ENCODE measurements around the gene AP1S1.

AP1S1 gene

GRCh38 chr7:101156277-101156676 lies 2.0 kb downstream of the AP1S1 start:
- H3K23ac ChIP-seq (ENCODE audit: low read length), result no peak overlapping the region
- H3K4ac ChIP-seq (ENCODE audit: low read depth, low read length), result no peak overlapping the region
- no peak overlapping the region for H3K27ac ChIP-seq (ENCODE audit: low read depth, low read length)
- WGBS (ENCODE audit: extremely low coverage, insufficient coverage, low lambda C conversion rate), result no CpG with 5 or more reads among the region's 6 CpGs
- no peaks in the 10 kb centered on the region for H3K79me1 ChIP-seq (ENCODE audit: low read length)
- no peaks in the 10 kb centered on the region for H3K27me3 ChIP-seq (ENCODE audit: insufficient read depth, low read length, poor library complexity)
- no peak overlapping the region for H4K5ac ChIP-seq (ENCODE audit: low read length)
- no peak overlapping the region for H2AK5ac ChIP-seq (ENCODE audit: low read length)
- H2BK120ac ChIP-seq (ENCODE audit: low read depth, low read length), result no peak overlapping the region
- no peak overlapping the region for H3K9ac ChIP-seq (ENCODE audit: low read length)
- H3K4me1 ChIP-seq (ENCODE audit: control insufficient read depth, low read depth, low read length), result peaks cover 3% of the 10 kb centered on the region
- H3K79me2 ChIP-seq (ENCODE audit: control insufficient read depth, insufficient read depth, low read length), result no peaks in the 10 kb centered on the region
- no peak overlapping the region for H3K18ac ChIP-seq (ENCODE audit: low read length)
- H2BK15ac ChIP-seq (replicated peaks; ENCODE audit: low read depth), result no peak overlapping the region
- H3K56ac ChIP-seq (ENCODE audit: low read length), result peak overlapping the region; percentile 42
- H3K4me3 ChIP-seq (ENCODE audit: low read length), result no peak overlapping the region
- no peak overlapping the region for H4K8ac ChIP-seq (ENCODE audit: low read depth, low read length)
- DNase-seq, result peak; percentile 61
- H2BK5ac ChIP-seq (ENCODE audit: low read length), result no peak overlapping the region
- no peaks in the 10 kb centered on the region for H3K36me3 ChIP-seq (ENCODE audit: control insufficient read depth, insufficient read depth, low read length)
- no peak overlapping the region for H3K4me2 ChIP-seq (ENCODE audit: low read length)

DNA sequence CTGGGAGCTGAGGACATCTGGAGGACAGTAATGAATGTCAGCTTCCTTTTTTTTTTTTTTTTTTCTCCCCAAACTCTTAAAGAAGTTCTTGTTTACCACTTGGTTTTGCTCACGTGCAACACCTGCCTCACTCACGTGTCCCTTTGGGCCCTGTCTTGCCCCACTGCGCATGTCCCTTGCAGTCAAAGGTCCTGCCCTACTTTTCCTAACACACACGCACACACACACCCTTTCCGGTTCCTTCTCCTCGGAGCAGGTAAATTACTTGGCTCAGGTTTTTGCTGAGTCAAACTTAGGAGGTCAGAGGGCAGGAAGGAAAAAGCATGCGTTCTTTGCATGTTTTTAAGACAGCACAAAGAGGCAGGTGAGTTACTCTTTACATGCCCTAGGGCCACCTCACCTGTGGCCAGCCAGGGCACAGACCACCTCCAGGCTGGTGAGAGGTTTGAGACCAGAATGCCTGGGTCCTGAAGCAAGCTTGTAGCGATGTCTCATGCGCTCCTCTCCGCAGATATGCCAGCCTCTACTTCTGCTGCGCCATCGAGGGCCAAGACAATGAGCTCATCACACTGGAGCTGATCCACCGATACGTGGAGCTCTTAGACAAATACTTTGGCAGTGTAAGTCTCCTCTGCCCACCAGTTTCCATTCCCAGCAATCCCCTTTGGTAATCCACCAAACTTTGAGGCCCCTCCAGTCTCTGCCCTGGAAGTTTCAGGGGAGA lies 2.8 kb downstream of the AP1S1 start:
- Histone ChIP-seq H3K18ac (ENCODE audit: low read length) (no peak overlapping the region), H3K79me1 (ENCODE audit: low read length) (no peaks in the 10 kb centered on the region), H3K4me1 (ENCODE audit: control insufficient read depth, low read depth, low read length) (peaks cover 3% of the 10 kb centered on the region), H2BK120ac (ENCODE audit: low read depth, low read length) (no peak overlapping the region), H3K56ac (ENCODE audit: low read length) (peak overlapping the region; percentile 1), H3K79me2 (ENCODE audit: control insufficient read depth, insufficient read depth, low read length) (no peaks in the 10 kb centered on the region), H3K4me3 (ENCODE audit: low read length) (no peak overlapping the region), H3K9ac (ENCODE audit: low read length) (no peak overlapping the region), H3K4ac (ENCODE audit: low read depth, low read length) (no peak overlapping the region), H3K27me3 (ENCODE audit: insufficient read depth, low read length, poor library complexity) (no peaks in the 10 kb centered on the region), H3K23ac (ENCODE audit: low read length) (no peak overlapping the region), H3K4me2 (ENCODE audit: low read length) (no peak overlapping the region), H3K36me3 (ENCODE audit: control insufficient read depth, insufficient read depth, low read length) (no peaks in the 10 kb centered on the region), H4K5ac (ENCODE audit: low read length) (no peak overlapping the region), H2AK5ac (ENCODE audit: low read length) (no peak overlapping the region), H4K8ac (ENCODE audit: low read depth, low read length) (no peak overlapping the region), H2BK5ac (ENCODE audit: low read length) (no peak overlapping the region), H2BK15ac (replicated peaks; ENCODE audit: low read depth) (no peak overlapping the region), H3K27ac (ENCODE audit: low read depth, low read length) (no peak overlapping the region)
- peak; percentile 57 for DNase-seq
- whole genome bisulfite sequencing (ENCODE audit: extremely low coverage, insufficient coverage, low lambda C conversion rate), result no CpG with 5 or more reads among the region's 14 CpGs

- H3K4ac ChIP-seq (ENCODE audit: low read depth, low read length), result no peak overlapping the region
- no peak overlapping the region for H3K4me2 ChIP-seq (ENCODE audit: low read length)
- no peak overlapping the region for H3K23ac ChIP-seq (ENCODE audit: low read length)
- H3K79me2 ChIP-seq (ENCODE audit: control insufficient read depth, insufficient read depth, low read length), result no peaks in the 10 kb centered on the region
- no peak overlapping the region for H3K27ac ChIP-seq (ENCODE audit: low read depth, low read length)
- H3K56ac ChIP-seq (ENCODE audit: low read length), result peak overlapping the region; percentile 6
- peaks cover 5% of the 10 kb centered on the region for H3K4me1 ChIP-seq (ENCODE audit: control insufficient read depth, low read depth, low read length)
- H3K4me3 ChIP-seq (ENCODE audit: low read length), result no peak overlapping the region
- H3K36me3 ChIP-seq (ENCODE audit: control insufficient read depth, insufficient read depth, low read length), result no peaks in the 10 kb centered on the region
- no peak overlapping the region for H2BK5ac ChIP-seq (ENCODE audit: low read length)
- DNase-seq, result peak; percentile 60
- no CpG with 5 or more reads among the region's 31 CpGs for WGBS (ENCODE audit: extremely low coverage, insufficient coverage, low lambda C conversion rate)
- peaks cover 5% of the 10 kb centered on the region for H3K27me3 ChIP-seq (ENCODE audit: insufficient read depth, low read length, poor library complexity)
- H2BK120ac ChIP-seq (ENCODE audit: low read depth, low read length), result no peak overlapping the region
- H3K9ac ChIP-seq (ENCODE audit: low read length), result no peak overlapping the region
- no peak overlapping the region for H2AK5ac ChIP-seq (ENCODE audit: low read length)
- no peak overlapping the region for H2BK15ac ChIP-seq (replicated peaks; ENCODE audit: low read depth)
- no peak overlapping the region for H4K5ac ChIP-seq (ENCODE audit: low read length)
- H3K79me1 ChIP-seq (ENCODE audit: low read length), result no peaks in the 10 kb centered on the region
- no peak overlapping the region for H3K18ac ChIP-seq (ENCODE audit: low read length)
- H4K8ac ChIP-seq (ENCODE audit: low read depth, low read length), result no peak overlapping the region
Observed at GRCh38 chr7:101159696-101160674, 5.7 kb downstream of the AP1S1 start.

GRCh38 chr7:101160910-101161309 lies 6.6 kb downstream of the AP1S1 start:
- DNase-seq, result peak; percentile 35
- Histone ChIP-seq H3K36me3 (ENCODE audit: control insufficient read depth, insufficient read depth, low read length) (no peaks in the 10 kb centered on the region), H4K5ac (ENCODE audit: low read length) (no peak overlapping the region), H3K4me2 (ENCODE audit: low read length) (no peak overlapping the region), H2AK5ac (ENCODE audit: low read length) (no peak overlapping the region), H3K4ac (ENCODE audit: low read depth, low read length) (no peak overlapping the region), H3K27ac (ENCODE audit: low read depth, low read length) (no peak overlapping the region), H3K79me1 (ENCODE audit: low read length) (no peaks in the 10 kb centered on the region), H2BK15ac (replicated peaks; ENCODE audit: low read depth) (no peak overlapping the region), H3K23ac (ENCODE audit: low read length) (no peak overlapping the region), H2BK5ac (ENCODE audit: low read length) (no peak overlapping the region), H3K18ac (ENCODE audit: low read length) (no peak overlapping the region), H3K9ac (ENCODE audit: low read length) (no peak overlapping the region), H3K4me3 (ENCODE audit: low read length) (no peak overlapping the region), H3K4me1 (ENCODE audit: control insufficient read depth, low read depth, low read length) (peaks cover 5% of the 10 kb centered on the region), H3K79me2 (ENCODE audit: control insufficient read depth, insufficient read depth, low read length) (no peaks in the 10 kb centered on the region), H2BK120ac (ENCODE audit: low read depth, low read length) (no peak overlapping the region), H3K56ac (ENCODE audit: low read length) (no peak overlapping the region), H3K27me3 (ENCODE audit: insufficient read depth, low read length, poor library complexity) (peaks cover 7% of the 10 kb centered on the region), H4K8ac (ENCODE audit: low read depth, low read length) (no peak overlapping the region)

- Histone ChIP-seq H3K4me3 (ENCODE audit: low read length) (no peak overlapping the region), H3K27ac (ENCODE audit: low read depth, low read length) (peak overlapping the region; percentile 45), H2BK120ac (ENCODE audit: low read depth, low read length) (no peak overlapping the region), H3K79me1 (ENCODE audit: low read length) (no peaks in the 10 kb centered on the region), H3K18ac (ENCODE audit: low read length) (no peak overlapping the region), H2BK15ac (replicated peaks; ENCODE audit: low read depth) (no peak overlapping the region), H3K79me2 (ENCODE audit: control insufficient read depth, insufficient read depth, low read length) (no peaks in the 10 kb centered on the region), H3K36me3 (ENCODE audit: control insufficient read depth, insufficient read depth, low read length) (no peaks in the 10 kb centered on the region), H3K9ac (ENCODE audit: low read length) (no peak overlapping the region), H2BK5ac (ENCODE audit: low read length) (no peak overlapping the region), H4K5ac (ENCODE audit: low read length) (no peak overlapping the region), H4K8ac (ENCODE audit: low read depth, low read length) (no peak overlapping the region), H3K23ac (ENCODE audit: low read length) (no peak overlapping the region), H3K27me3 (ENCODE audit: insufficient read depth, low read length, poor library complexity) (peaks cover 7% of the 10 kb centered on the region), H3K56ac (ENCODE audit: low read length) (peak overlapping the region; percentile 69), H2AK5ac (ENCODE audit: low read length) (no peak overlapping the region), H3K4ac (ENCODE audit: low read depth, low read length) (no peak overlapping the region), H3K4me2 (ENCODE audit: low read length) (no peak overlapping the region), H3K4me1 (ENCODE audit: control insufficient read depth, low read depth, low read length) (peaks cover 4% of the 10 kb centered on the region)
- DNase-seq, result peak; percentile 59
- WGBS (ENCODE audit: extremely low coverage, insufficient coverage, low lambda C conversion rate), result no CpG with 5 or more reads among the region's 17 CpGs
Observed at GRCh38 chr7:101161692-101162471, 7.6 kb downstream of the AP1S1 start.
